T47D (cell line): Measurements from ENCODE around the gene UQCC2.

Experiments used
- DNase-seq, 2 experiments: peaks; one replicate each; pipeline versions ENCODE4 v3.0.0 to v3.0.0-alpha.2; 2011 to 2012; ENCODE audit warnings: low read depth in 1 of 2, low spot score in 1 of 2
- JUND ChIP-seq: IDR thresholded peaks from 2 replicates; pipeline ENCODE4 v1.6.1; 2012; ENCODE audit warnings: low read depth
- in situ Hi-C: cut with HindIII; loops from 2 replicates; pipeline ENCODE4 v1.10.0; 2016; ENCODE audit warnings: low sequenced_read_pairs, low pct_unique_long_range_greater_than_20kb

Gene UQCC2

GRCh38 chr6:33693186-33694105 is 18.1 kb downstream of the UQCC2 start:
- in situ Hi-C loops, result no loop called here
- DNase-seq, result no peak
- no peak for TF ChIP-seq JUND

GRCh38 chr6:33692760-33693158 is 18.7 kb downstream of the UQCC2 start:
- no peak for DNase-seq
- TF ChIP-seq JUND, result no peak
- in situ Hi-C loops, result no loop called here

DNA sequence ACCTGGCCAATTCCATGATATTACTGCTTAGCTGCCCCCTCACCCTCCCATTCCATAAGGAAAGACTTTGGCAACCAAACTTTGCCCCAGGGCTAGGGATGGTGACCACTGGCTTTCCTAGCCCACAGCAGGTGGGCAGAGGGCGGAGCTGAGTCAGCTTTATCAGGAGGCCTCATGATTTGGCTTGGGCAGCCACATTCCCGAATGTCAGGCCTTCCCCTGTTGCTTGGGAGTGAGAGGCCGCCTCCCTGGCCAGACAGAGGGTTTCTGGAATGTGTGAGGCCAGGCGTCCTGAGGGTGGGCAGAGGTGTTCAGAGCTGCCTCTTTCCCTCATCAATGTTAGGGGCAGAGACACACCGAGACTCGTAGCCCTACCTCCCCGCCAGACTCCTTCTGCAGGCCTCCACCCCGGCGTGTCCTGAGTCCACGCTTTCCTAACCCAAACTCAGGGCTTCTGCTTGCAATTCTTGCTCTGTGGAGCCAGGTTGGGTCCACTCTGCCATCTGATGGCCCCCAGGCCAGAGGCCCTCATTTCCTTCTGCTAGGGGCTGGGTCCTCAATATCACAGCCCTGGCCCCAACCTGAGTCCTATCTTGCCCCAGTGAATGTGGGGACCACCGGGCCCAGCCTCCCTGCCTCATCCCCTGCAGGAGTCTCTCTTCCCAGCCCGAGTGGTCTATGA is 19.3 kb downstream of the UQCC2 start:
- TF ChIP-seq JUND, result no peak
- DNase-seq, result no peak
- in situ Hi-C loops, result no loop called here

DNA sequence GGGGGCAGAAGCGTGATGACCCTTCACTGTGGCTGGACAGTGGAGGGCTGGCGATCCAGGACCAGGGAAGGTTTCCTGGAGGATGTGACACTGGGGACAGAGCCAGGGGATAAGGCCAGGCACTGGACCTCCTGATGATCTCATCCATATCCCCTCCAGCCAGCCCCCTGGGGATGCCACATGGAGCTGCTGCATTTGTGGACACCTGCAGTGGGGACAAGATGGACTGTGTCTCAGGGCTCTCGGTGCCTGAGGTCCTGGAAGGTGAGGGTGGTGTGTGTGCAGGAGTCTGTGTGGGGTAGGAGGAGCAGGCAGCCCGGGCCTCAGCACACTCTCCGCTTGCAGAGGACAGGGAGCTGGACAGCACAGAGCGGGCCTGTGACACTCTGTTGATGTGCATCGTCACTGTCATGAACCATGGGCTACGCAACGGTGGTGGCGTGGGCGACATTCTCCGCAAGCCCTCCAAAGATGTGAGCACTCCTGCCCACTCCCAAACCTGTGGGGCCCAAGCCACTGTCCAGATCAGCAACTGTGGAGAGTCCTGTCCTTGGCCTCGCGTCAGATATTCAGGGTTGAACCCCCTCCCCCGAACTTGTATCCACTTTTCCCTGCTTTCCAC is 19.9 kb downstream of the UQCC2 start:
- no peak for DNase-seq
- in situ Hi-C loops, result no loop called here
- no peak for TF ChIP-seq JUND

DNA sequence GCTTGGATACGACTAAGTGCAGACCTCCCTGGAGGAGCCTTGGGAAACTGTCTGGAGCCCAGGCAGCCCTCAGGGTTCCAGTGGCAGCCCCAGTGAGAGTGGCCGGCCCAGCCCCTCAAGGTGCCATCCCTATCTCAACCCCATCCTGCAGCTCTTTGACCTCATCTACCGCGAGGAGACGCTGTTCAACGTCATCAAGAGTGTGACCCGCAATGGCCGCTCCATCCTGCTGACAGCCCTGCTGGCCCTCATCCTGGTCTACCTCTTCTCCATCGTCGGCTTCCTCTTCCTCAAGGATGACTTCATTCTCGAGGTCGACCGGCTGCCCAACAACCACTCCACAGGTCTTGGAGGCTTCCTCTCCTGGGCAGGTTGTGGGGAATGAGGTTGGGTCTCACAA is 20.7 kb downstream of the UQCC2 start:
- TF ChIP-seq JUND, result no peak
- in situ Hi-C loops, result no loop called here
- no peak for DNase-seq

- in situ Hi-C loops, result no loop called here
- DNase-seq, result no peak
Measured at GRCh38 chr6:33689879-33690278, 21.6 kb downstream of the UQCC2 start.

GRCh38 chr6:33689148-33689494 is 22.4 kb downstream of the UQCC2 start:
- DNase-seq, result no peak
- in situ Hi-C loops, result no loop called here
- no peak for TF ChIP-seq JUND

More at GRCh38 chr6:33689879-33690278, 21.6 kb downstream of the UQCC2 start:
- no peak for TF ChIP-seq JUND

DNA sequence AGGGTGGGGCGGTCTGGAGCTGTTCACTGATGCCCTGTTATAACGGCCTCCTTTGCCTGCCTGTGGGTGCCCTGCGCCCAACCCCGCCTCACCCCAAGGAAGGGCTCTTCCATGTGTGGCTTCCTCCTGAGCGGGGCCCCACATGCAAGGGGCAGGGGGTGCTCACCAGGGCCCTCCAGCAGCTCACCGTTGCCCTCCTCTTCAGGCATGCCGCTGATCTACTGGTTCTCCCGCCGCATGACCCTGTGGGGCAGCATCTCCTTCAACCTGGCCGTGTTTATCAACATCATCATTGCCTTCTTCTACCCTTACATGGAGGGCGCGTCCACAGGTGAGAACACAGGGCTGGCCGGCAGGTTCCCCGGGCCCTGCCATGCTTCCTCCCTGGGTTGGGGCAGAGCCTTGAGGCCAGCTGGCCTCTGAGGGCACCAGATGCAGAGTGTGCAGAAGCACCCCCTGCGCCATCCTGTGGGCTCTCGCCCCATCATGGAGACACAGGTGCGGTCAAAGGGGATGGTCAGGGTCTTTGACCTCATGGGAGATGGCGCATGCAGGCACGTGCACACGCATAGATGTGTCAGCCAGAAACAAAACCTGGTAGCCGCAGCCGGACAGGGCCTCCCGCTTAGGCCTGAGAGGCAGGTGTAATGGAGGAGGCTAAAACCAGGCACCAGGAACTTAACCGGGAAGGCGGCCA is 22.9 kb downstream of the UQCC2 start:
- DNase-seq, result no peak
- in situ Hi-C loops, result no loop called here
- TF ChIP-seq JUND, result no peak

DNA sequence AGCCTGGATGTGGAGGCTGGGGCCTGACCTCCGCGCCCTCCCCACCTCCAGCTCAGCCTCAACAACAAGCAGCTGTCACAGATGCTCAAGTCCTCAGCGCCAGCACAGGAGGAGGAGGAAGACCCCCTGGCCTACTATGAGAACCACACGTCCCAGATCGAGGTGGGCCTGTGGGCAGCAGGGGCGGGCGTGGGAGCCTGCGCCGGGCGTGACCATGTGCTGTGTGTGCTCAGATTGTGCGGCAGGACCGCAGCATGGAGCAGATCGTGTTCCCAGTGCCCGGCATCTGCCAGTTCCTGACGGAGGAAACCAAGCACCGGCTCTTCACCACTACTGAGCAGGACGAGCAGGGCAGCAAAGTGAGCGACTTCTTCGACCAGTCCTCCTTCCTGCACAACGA is 23.5 kb downstream of the UQCC2 start:
- no peak for DNase-seq
- TF ChIP-seq JUND, result no peak
- in situ Hi-C loops, result no loop called here

GRCh38 chr6:33686981-33687975 is 24.2 kb downstream of the UQCC2 start:
- DNase-seq, result no peak
- in situ Hi-C loops, result no loop called here
- no peak for TF ChIP-seq JUND

GRCh38 chr6:33686225-33686924 is 25.1 kb downstream of the UQCC2 start:
- no peak for DNase-seq
- no peak for TF ChIP-seq JUND
- in situ Hi-C loops, result no loop called here
